ENCODE data around the gene CDHR2.

DNA sequence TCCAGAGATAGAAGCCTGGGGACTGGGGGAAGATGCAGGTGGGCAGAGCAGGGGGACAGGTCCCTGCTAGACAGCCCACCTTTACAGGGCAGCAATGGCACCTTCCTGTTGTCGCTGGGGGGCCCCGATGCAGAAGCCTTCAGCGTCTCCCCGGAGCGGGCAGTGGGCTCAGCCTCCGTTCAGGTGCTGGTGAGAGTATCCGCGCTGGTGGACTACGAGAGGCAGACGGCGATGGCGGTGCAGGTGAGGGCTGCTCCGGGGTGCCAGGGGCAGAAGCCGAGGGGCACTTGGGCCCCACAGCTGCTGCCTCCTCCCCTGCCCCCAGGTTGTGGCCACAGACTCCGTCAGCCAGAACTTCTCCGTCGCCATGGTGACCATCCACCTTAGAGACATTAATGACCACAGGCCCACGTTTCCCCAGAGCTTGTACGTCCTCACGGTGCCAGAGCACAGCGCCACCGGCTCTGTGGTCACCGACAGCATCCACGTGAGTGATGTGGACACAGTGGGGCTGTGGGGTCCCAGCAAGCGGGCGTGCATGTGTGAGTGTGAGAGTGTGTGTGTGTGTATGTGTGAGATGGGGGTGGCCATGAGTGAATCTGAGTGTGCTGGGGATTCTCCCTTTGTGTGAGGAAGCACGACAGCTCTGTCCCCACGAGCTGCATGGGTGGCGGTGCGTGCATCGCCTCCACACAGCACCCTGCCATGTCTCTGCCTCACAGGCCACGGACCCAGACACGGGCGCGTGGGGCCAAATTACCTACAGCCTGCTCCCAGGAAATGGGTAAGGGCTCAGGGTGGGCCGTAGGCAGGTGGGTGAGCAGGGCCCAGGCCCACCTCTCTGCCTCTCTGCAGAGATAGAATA is 28.4 kb downstream of the CDHR2 start:
- TF ChIP-seq, protein P1, sequence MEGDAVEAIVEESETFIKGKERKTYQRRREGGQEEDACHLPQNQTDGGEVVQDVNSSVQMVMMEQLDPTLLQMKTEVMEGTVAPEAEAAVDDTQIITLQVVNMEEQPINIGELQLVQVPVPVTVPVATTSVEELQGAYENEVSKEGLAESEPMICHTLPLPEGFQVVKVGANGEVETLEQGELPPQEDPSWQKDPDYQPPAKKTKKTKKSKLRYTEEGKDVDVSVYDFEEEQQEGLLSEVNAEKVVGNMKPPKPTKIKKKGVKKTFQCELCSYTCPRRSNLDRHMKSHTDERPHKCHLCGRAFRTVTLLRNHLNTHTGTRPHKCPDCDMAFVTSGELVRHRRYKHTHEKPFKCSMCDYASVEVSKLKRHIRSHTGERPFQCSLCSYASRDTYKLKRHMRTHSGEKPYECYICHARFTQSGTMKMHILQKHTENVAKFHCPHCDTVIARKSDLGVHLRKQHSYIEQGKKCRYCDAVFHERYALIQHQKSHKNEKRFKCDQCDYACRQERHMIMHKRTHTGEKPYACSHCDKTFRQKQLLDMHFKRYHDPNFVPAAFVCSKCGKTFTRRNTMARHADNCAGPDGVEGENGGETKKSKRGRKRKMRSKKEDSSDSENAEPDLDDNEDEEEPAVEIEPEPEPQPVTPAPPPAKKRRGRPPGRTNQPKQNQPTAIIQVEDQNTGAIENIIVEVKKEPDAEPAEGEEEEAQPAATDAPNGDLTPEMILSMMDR (IDR thresholded peaks at IDR 0.05): no peak
- no peak for TF ChIP-seq POLR2A (IDR thresholded peaks at IDR 0.05)

Data from heart left ventricle (tissue), 13 donors.